Limb (tissue), 2 donors: ENCODE results near the gene PLEKHS1.
"Not testable (repeated sequence)": the region's sequence is repeated elsewhere in the genome, so short reads cannot be mapped to it uniquely, and the experiment has no call there.

Source experiments
- DNase-seq, 2 donors: peaks; one replicate each; pipeline ENCODE4 v3.0.0-alpha.2; 2016; ENCODE audit errors: extremely low spot score in 2 of 2

PLEKHS1 gene

GRCh38 chr10:113740850-113741249 lies 10.6 kb upstream of the PLEKHS1 start:
- no peak for DNase-seq

- DNase-seq: no peak
These were observed 9.0 kb upstream of the PLEKHS1 start for GRCh38 chr10:113742466-113742865.

DNA sequence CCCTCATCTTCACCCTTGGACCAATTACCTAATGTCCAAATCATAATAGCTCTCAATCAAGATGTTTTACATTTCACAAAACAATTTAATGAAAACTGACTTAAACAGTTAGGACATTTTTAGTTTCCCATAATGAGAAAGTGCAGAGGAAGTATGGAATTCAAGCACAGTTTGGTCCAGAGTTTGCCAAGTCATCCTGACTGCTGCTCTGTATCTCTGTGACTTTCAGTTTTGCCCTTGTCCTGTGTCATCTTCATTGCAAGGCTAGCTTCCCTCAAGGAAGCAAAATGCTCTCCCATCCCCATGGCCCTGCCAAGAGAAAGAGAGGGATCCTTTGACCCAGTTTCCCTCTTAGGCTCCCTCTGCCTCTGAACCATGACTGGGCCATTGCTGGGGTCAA lies 7.9 kb upstream of the PLEKHS1 start:
- DNase-seq: no peak

GRCh38 chr10:113745374-113745773 lies 6.1 kb upstream of the PLEKHS1 start:
- DNase-seq: no peak

DNA sequence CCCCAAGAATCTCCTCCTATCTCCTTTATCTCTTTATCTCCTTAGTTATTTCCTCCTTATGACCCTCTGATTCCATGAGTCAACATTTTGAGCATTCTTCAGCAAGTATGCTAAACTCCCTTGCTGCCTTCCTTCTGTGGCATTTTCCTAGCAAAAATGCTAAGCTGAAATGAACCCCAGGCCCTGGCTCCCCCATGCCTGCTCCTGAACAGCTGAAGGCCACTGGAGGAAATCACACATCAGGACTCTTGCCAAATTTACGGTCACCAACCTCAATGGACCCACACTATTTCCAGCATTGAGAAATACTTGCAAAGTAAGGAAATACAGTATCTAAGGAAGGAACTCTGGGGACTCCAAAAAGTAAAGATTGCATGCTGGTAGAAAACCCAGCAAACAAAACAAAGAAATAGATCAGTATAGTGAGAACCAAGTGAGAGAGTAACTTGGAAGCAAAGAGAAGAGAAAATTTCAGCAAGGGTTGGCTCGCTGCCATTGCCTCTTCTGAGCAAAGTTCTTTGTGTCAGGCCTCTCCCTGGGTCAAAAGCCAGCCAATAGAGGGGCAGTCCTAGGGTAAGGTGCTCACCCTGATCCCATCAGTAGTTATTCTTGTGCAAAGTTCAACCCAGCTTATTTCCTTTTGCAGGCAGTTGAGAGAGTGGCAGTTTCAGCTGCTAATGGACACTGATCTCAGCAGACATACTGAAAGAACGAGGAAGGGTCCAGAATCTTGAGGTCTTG lies 5.1 kb upstream of the PLEKHS1 start:
- no peak for DNase-seq

DNA sequence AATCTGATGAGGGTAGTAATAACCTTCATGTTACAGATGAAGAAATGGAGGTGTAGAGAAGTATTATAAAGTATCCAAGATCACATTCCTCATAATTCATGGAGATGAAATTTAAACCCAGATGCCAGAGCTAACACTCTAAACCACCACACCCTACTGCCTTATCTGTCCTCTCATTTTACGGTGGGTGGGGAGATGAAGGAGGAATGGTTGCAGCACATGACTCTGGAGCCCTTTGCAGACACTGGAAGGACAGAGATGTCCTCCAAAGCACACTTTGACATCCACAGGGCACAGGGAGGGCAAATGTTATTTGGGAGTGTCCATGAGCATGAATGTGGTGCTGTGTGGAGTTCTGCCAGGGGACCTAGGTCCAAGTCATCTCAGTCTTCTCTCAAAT lies 1.1 kb downstream of the PLEKHS1 start:
- no peak for DNase-seq

DNA sequence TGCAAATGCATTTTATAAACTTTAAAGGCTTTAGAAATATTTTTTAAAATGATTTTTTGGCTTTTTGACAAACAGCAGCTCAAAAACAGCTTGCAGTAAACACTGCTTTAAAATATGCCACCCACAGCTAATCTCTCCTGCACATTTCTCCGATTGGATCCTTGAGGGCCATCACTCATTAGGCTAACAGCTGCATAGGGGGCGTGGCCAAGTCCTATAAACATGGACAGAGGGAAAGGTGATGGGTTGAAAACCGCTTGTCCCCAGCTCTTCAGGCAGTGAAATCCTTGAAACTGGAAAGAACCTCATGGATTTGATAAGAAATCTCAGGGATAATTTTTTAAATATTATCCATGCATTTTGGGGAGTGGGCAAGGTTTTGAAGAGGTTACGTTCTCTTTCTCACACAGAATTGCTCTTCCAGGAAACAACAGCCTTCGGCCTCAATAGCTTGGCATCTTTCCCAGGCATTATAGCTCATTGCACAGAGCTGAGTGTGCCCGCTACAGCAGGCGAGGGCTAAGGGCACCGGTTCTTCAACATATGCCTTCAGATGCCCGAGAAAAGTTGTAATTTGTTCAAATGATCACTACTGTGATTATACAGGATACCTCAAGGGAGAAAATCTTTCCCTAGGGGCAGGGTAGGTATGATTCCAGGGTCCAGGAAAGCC lies 1.7 kb downstream of the PLEKHS1 start:
- DNase-seq: peak in 1 of 2 donors; percentile 23

DNA sequence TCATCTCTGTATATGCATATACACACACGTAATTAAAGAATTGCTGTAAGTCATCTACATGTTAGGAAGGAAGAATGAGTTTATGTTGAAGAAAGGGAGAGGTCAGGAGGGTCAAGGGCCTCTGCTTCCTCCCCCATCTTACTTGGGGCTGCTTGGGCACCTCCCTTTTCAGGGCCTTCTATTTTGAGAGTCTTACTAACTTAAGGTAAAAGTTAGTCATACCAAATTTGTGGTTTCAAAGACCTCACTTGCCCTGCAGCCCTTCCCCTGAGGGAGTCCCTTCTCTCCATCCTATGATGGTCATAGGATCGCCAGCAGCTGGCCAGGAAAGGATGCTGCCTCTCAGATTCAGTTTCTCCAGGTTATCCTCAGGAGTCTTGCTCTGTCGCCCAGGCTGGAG lies 2.6 kb downstream of the PLEKHS1 start:
- DNase-seq: no peak

GRCh38 chr10:113754768-113755167 lies 3.3 kb downstream of the PLEKHS1 start:
- no peak for DNase-seq

DNA sequence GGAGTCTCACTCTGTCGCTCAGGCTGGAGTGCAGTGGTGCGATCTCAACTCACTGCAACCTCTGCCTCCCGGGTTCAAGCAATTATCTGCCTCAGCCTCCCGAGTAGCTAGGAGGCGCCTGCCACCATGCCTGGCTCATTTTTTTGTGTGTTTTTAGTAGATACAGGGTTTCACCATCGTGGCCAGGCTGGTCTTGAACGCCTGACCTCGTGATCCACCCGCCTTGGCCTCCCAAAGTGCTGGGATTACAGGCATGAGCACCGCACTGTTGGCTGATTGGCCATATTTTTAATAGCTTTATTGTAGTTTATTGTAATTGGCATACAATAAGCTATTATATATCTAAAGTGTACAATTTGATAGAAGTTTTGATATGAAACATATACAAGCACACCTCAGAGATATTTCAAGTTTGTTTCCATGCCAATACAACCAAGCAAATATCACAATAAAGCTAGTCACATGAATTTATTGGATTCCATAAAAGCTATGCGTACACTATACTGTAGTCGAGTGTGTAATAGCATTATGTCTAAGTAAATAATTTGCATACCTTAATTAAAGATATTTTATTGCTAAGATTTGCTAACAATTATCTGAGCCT lies 5.6 kb downstream of the PLEKHS1 start:
- no peak for DNase-seq

GRCh38 chr10:113762083-113762482 lies 10.6 kb downstream of the PLEKHS1 start:
- no peak for DNase-seq

DNA sequence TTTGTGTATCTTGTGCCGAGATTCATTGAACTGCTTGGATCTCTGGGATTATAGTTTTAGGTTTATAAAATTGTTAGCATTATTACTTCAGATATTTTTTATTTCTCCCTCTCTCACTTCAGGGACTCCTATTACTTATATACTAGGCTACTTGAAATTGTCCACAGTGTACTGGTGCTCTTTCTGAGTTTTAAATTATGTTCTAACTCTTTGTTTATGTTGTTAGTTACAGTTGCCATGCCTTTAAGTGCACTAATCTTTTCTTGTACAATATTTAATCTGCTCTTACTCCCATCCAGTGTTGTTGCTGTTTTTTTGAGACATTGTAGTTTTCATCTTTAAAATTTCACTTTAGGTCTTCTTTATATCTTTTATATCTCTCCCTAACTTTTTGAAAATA lies 13.1 kb downstream of the PLEKHS1 start:
- no peak for DNase-seq

DNA sequence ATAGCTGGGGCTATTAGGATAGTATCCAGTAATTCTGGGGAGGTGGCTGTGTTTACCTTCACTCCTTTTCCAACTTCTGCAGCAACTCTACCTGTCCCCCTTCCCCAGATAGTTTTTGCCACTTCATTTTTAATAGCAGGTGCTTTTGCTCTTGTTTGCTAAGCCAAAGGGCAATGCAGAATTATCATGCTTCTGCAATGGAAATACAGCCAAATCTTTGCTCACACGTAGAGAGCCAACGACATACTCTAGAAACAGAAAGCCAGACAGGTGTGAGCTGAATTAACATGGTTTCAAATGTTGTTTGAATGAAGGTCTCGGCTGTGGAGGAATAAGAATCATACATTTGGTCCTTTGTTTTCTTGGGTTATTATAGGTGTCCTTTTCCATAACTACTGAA lies 14.4 kb downstream of the PLEKHS1 start:
- no peak for DNase-seq

- no peak for DNase-seq
These were observed 15.7 kb downstream of the PLEKHS1 start for GRCh38 chr10:113767222-113767621.

- no peak for DNase-seq
These were observed 18.9 kb downstream of the PLEKHS1 start for GRCh38 chr10:113770346-113770745.

- not testable (repeated sequence) for DNase-seq
These were observed 19.6 kb downstream of the PLEKHS1 start for GRCh38 chr10:113771131-113771530.

- no peak for DNase-seq
These were observed 24.3 kb downstream of the PLEKHS1 start for GRCh38 chr10:113775686-113776294.

- no peak for DNase-seq
These were observed 25.1 kb downstream of the PLEKHS1 start for GRCh38 chr10:113776553-113776952.

DNA sequence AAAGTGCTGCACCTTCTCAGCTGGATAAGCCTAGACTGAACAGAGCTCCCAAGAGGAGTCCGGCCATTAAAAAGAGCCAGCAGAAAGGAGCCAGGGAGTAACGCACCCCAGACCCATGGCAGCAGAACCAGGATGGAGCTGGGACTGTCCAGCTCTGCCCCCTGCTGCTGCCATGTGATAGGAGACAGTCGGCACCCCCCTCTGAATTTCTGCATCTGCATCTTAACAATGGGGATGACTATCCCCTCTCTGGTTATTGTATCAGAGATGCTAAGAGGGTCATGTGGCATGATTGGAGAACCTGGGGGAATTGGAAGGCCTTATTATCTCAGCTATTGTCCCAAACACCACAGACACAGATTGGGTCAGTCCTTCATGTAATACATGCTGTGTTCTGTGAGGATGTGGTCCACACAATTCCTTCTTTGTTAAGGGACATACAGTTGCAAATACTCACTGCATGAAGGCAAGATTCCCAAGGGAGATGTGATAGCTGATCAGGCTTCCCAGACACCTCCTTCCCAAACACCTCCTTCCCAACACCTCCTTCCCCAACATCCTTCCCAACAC lies 29.3 kb downstream of the PLEKHS1 start:
- no peak for DNase-seq

- no peak for DNase-seq
These were observed 30.9 kb downstream of the PLEKHS1 start for GRCh38 chr10:113782367-113782766.

DNA sequence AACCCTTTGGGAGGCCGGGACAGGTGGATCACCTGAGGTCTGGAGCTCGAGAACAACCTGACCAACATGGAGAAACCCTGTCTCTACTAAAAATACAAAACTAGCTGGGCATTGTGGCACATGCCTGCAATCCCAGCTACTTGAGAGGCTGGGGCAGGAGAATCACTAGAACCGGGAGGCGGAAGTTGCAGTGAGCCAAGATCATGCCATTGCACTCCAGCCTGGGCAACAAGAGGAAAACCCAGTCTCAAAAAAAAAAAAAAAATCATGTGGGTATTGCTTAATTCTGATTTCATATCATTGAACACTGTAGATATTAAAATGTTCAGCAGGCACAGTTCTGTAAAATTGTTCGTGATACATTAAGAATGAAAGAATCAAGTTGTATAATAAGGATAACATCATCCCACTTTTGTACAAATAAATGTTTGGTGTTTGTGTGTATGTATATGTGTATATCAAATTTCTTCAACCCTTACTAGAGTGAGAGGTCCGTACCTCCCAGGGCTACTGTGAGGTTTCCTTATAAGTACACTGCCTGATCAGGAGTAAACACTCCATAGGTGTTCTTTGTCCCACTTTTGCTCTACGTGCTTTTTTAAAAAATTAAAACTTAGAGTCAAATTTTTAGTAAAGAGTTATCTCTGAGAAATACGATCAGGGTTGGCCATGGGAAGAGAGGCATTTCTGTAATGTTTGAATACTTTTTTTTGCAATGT lies 31.7 kb downstream of the PLEKHS1 start:
- DNase-seq: no peak
